GM12873 (cell line): ENCODE results near the gene SLC6A18.

Experiments used
- CTCF ChIP-seq: IDR thresholded peaks from 2 replicates; pipeline ENCODE4 v1.5.1; 2012; ENCODE audit warnings: low read depth, mild to moderate bottlenecking, moderate library complexity, low read length, control low read depth; ENCODE audit not compliant: insufficient read depth; ENCODE audit errors: missing control alignments

Gene SLC6A18

GRCh38 chr5:1272201-1272600 lies 47.0 kb downstream of the SLC6A18 start:
- TF ChIP-seq CTCF = no peak

GRCh38 chr5:1273745-1274144 lies 48.6 kb downstream of the SLC6A18 start:
- no peak for TF ChIP-seq CTCF

GRCh38 chr5:1274471-1274870 lies 49.3 kb downstream of the SLC6A18 start:
- no peak for TF ChIP-seq CTCF

- no peak for TF ChIP-seq CTCF
Observed at GRCh38 chr5:1276930-1277329, 51.7 kb downstream of the SLC6A18 start.

- no peak for TF ChIP-seq CTCF
Observed at GRCh38 chr5:1277331-1277730, 52.1 kb downstream of the SLC6A18 start.

GRCh38 chr5:1277781-1278180 lies 52.6 kb downstream of the SLC6A18 start:
- no peak for TF ChIP-seq CTCF

- no peak for TF ChIP-seq CTCF
Observed at GRCh38 chr5:1278216-1278615, 53.0 kb downstream of the SLC6A18 start.
